HG03139 (cell line): ENCODE data around the gene KIF4A.

Experiments
- ATAC-seq: cut with Tn5 transposase; IDR thresholded peaks from one replicate; pipeline ENCODE4 v1.9.1; 2021; ENCODE audit not compliant: unreplicated experiment

The KIF4A gene

GRCh38 chrX:70434914-70435586 is 145.1 kb downstream of the KIF4A start:
- ATAC-seq = no peak

- ATAC-seq = no peak
Observed at GRCh38 chrX:70436343-70436742, 146.4 kb downstream of the KIF4A start.

- no peak for ATAC-seq
Observed at GRCh38 chrX:70437011-70437410, 147.1 kb downstream of the KIF4A start.

GRCh38 chrX:70437921-70438665 is 148.2 kb downstream of the KIF4A start:
- ATAC-seq = no peak

GRCh38 chrX:70439016-70439415 is 149.1 kb downstream of the KIF4A start:
- no peak for ATAC-seq

- no peak for ATAC-seq
Observed at GRCh38 chrX:70442224-70442623, 152.3 kb downstream of the KIF4A start.

GRCh38 chrX:70444326-70444945 is 154.5 kb downstream of the KIF4A start, which contains the start of gene DLG3:
TSS of gene DLG3 (plus strand) at chrX:70444835. CDS start at chrX:70445202, 367 bp downstream.
- ATAC-seq = no peak

GRCh38 chrX:70444946-70445656 is 155.2 kb downstream of the KIF4A start:
- no peak for ATAC-seq

- no peak for ATAC-seq
Observed at GRCh38 chrX:70445951-70446350, 156.0 kb downstream of the KIF4A start.

GRCh38 chrX:70446380-70447350 is 156.8 kb downstream of the KIF4A start:
- ATAC-seq = no peak

- no peak for ATAC-seq
Observed at GRCh38 chrX:70449457-70449966, 159.6 kb downstream of the KIF4A start.

- ATAC-seq = no peak
Observed at GRCh38 chrX:70452143-70452733, 162.3 kb downstream of the KIF4A start.

GRCh38 chrX:70453024-70453618 is 163.2 kb downstream of the KIF4A start:
- ATAC-seq = no peak

- peak; percentile 66 for ATAC-seq
Observed at GRCh38 chrX:70454441-70455365, 164.8 kb downstream of the KIF4A start.

- ATAC-seq = no peak
Observed at GRCh38 chrX:70455366-70456202, 165.7 kb downstream of the KIF4A start.

GRCh38 chrX:70456256-70456655 is 166.4 kb downstream of the KIF4A start:
- ATAC-seq = no peak

GRCh38 chrX:70461026-70461425 is 171.1 kb downstream of the KIF4A start:
- ATAC-seq = no peak
